Neural cell (in vitro differentiated cells): Measurements from ENCODE around the gene TDG.

Experiments used
- EZH2 ChIP-seq: fragments of 200-600, 300-800 bp; shearing (Covaris generic), sonication (generic); IDR thresholded peaks from 2 replicates; pipeline ENCODE4 v1.6.1; 2014; ENCODE audit warnings: antibody characterized with exemption, low read length, borderline replicate concordance, mild to moderate bottlenecking; ENCODE audit not compliant: insufficient read depth, poor library complexity, severe bottlenecking
- POLR2AphosphoS5 ChIP-seq: IDR thresholded peaks from 2 replicates; pipeline ENCODE4 v1.6.1; 2012
- RAD21 ChIP-seq: fragments of 450-650 bp; conservative IDR thresholded peaks from 2 replicates; pipeline ENCODE4 v1.6.1; 2014; ENCODE audit warnings: antibody characterized with exemption, mild to moderate bottlenecking, moderate library complexity
- SMC3 ChIP-seq: fragments of 450-650 bp; conservative IDR thresholded peaks from 2 replicates; pipeline ENCODE4 v1.6.1; 2014; ENCODE audit warnings: antibody characterized with exemption, mild to moderate bottlenecking, moderate library complexity; ENCODE audit not compliant: poor library complexity
- TF ChIP-seq, protein P1 (sequence below): fragments of 450-650 bp; IDR thresholded peaks from 2 replicates; pipeline ENCODE4 v1.5.1; 2014; ENCODE audit warnings: antibody characterized with exemption, mild to moderate bottlenecking, moderate library complexity; ENCODE audit not compliant: poor library complexity, severe bottlenecking
- TF ChIP-seq, protein P2 (sequence below): IDR thresholded peaks from 2 replicates; pipeline ENCODE4 v1.6.1; 2012; ENCODE audit warnings: borderline replicate concordance

- no peak for TF ChIP-seq SMC3
- TF ChIP-seq, protein P1, sequence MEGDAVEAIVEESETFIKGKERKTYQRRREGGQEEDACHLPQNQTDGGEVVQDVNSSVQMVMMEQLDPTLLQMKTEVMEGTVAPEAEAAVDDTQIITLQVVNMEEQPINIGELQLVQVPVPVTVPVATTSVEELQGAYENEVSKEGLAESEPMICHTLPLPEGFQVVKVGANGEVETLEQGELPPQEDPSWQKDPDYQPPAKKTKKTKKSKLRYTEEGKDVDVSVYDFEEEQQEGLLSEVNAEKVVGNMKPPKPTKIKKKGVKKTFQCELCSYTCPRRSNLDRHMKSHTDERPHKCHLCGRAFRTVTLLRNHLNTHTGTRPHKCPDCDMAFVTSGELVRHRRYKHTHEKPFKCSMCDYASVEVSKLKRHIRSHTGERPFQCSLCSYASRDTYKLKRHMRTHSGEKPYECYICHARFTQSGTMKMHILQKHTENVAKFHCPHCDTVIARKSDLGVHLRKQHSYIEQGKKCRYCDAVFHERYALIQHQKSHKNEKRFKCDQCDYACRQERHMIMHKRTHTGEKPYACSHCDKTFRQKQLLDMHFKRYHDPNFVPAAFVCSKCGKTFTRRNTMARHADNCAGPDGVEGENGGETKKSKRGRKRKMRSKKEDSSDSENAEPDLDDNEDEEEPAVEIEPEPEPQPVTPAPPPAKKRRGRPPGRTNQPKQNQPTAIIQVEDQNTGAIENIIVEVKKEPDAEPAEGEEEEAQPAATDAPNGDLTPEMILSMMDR = no peak
- no peak for TF ChIP-seq RAD21
- TF ChIP-seq EZH2 = no peak
- no peak for TF ChIP-seq POLR2AphosphoS5
- TF ChIP-seq, protein P2, sequence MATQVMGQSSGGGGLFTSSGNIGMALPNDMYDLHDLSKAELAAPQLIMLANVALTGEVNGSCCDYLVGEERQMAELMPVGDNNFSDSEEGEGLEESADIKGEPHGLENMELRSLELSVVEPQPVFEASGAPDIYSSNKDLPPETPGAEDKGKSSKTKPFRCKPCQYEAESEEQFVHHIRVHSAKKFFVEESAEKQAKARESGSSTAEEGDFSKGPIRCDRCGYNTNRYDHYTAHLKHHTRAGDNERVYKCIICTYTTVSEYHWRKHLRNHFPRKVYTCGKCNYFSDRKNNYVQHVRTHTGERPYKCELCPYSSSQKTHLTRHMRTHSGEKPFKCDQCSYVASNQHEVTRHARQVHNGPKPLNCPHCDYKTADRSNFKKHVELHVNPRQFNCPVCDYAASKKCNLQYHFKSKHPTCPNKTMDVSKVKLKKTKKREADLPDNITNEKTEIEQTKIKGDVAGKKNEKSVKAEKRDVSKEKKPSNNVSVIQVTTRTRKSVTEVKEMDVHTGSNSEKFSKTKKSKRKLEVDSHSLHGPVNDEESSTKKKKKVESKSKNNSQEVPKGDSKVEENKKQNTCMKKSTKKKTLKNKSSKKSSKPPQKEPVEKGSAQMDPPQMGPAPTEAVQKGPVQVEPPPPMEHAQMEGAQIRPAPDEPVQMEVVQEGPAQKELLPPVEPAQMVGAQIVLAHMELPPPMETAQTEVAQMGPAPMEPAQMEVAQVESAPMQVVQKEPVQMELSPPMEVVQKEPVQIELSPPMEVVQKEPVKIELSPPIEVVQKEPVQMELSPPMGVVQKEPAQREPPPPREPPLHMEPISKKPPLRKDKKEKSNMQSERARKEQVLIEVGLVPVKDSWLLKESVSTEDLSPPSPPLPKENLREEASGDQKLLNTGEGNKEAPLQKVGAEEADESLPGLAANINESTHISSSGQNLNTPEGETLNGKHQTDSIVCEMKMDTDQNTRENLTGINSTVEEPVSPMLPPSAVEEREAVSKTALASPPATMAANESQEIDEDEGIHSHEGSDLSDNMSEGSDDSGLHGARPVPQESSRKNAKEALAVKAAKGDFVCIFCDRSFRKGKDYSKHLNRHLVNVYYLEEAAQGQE = no peak
These were observed 36.0 kb upstream of the TDG start for GRCh38 chr12:103929784-103930033.
